ENCODE results near the gene PACS1. TPM values are rescaled to one million over a fixed set of nuclear protein-coding genes. Genes with fewer than 3 reads are reported as not detected.
A peak's percentile ranks its signal among the peaks of the same experiment; 100 is the strongest.

PACS1 gene
- total and polyA plus RNA-seq, 8 donors: 14.7 to 269 (median 51.0) TPM

DNA sequence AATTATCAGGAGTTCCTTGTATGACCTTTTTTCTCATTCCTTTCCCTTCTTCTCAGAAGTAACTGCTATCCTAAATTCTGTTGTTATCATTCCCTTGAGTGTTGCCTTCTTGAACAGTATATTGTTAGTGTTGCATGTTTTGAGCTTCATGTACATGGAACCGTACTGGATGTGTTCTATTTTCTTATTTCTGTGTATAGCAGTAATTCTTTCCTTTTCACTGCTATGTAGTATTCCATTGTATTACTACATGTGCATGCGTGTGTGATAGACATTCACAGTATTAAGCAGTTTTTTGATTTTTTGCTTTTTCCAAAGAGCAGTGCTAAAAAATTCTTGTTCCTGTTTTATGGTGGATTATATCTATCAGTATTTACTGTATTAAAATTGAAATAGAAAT lies 108.1 kb downstream of the PACS1 start:
- Histone ChIP-seq H3K27ac (no peak overlapping the region), H3K27me3 (no peaks in the 10 kb centered on the region), H3K9me3 (no peaks in the 10 kb centered on the region), H3K36me3 (peaks cover 0 to 6% (median 6%) of the 10 kb centered on the region in 4 donors), H3K4me1 (peaks cover 0 to 22% (median 10%) of the 10 kb centered on the region in 4 donors), H3K4me3 (no peak overlapping the region)
- intact Hi-C loops (cut with DNase I; ENCODE audit: low total_unique reads): no loop called here
- TF ChIP-seq POLR2A (IDR thresholded peaks at IDR 0.05): no peak
- no peak for TF ChIP-seq CTCF (IDR thresholded peaks at IDR 0.05)
- no peak for DNase-seq
- 96 to 99% (median 98%) methylated on average over 2 of the region's 2 CpGs for WGBS, 5 donors

GRCh38 chr11:66178871-66179270 lies 108.8 kb downstream of the PACS1 start:
- H3K4me3 ChIP-seq: no peak overlapping the region
- no peak overlapping the region for H3K27ac ChIP-seq
- intact Hi-C loops (cut with DNase I; ENCODE audit: low total_unique reads): no loop called here
- no peaks in the 10 kb centered on the region for H3K9me3 ChIP-seq
- DNase-seq: no peak
- H3K27me3 ChIP-seq: no peaks in the 10 kb centered on the region
- no peak for TF ChIP-seq POLR2AphosphoS5 (IDR thresholded peaks at IDR 0.05)
- TF ChIP-seq CTCF (IDR thresholded peaks at IDR 0.05): no peak
- TF ChIP-seq EP300 (IDR thresholded peaks at IDR 0.05): no peak
- TF ChIP-seq POLR2A (IDR thresholded peaks at IDR 0.05): no peak
- peaks cover 0 to under 1% (median 0%) of the 10 kb centered on the region in 4 donors for H3K36me3 ChIP-seq
- peaks cover 0 to 29% (median 13%) of the 10 kb centered on the region in 4 donors for H3K4me1 ChIP-seq

- intact Hi-C loops (cut with DNase I; ENCODE audit: low total_unique reads): no loop called here
- Histone ChIP-seq H3K4me3 (no peak overlapping the region), H3K36me3 (peaks cover 0 to 10% (median 0%) of the 10 kb centered on the region in 4 donors), H3K9me3 (no peaks in the 10 kb centered on the region), H3K27ac (no peak overlapping the region), H3K27me3 (no peaks in the 10 kb centered on the region), H3K4me1 (peaks cover 0 to 30% (median 13%) of the 10 kb centered on the region in 4 donors)
- 49 to 75% (median 61%) methylated on average over 2 of the region's 2 CpGs for WGBS, 5 donors
- TF ChIP-seq POLR2A (IDR thresholded peaks at IDR 0.05) (no peak), EP300 (IDR thresholded peaks at IDR 0.05) (no peak), CTCF (IDR thresholded peaks at IDR 0.05) (no peak), POLR2AphosphoS5 (IDR thresholded peaks at IDR 0.05) (no peak)
- peak in 1 of 2 donors; percentile 19 for DNase-seq
Observed at GRCh38 chr11:66181632-66182315, 111.7 kb downstream of the PACS1 start.

DNA sequence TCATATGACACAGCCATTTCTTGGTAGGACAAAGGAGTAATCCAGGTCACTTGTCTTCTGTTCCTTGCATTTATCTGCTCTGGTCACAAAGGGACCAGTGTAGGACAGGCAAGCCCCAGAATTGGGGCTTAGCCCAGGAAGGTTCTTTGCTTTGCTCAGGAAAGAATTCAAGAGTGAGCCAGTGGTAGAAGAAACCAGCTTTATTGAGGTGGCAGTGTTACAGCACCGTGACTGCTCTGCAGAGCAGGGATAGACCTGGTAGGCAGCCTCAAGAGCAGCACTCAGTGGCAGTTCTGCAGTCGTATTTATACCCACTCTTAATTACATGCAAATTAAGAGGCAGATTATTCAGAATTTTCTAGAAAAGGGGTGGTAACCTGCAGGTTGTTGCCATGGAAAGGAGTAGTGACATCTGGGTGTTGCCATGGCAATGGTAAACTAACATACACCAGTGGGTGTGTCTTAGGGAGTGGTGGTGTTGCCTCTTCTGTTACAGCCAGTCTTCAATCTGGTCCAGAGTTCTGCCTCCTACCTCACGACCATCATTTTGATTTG lies 113.5 kb downstream of the PACS1 start:
- WGBS, 5 donors: 50 to 69% (median 68%) methylated on average over 3 of the region's 3 CpGs
- no peak overlapping the region for H3K4me3 ChIP-seq
- peak in 1 of 2 donors; percentile 53 for DNase-seq
- TF ChIP-seq EP300 (IDR thresholded peaks at IDR 0.05) (no peak), POLR2A (IDR thresholded peaks at IDR 0.05) (no peak), POLR2AphosphoS5 (IDR thresholded peaks at IDR 0.05) (no peak), CTCF (IDR thresholded peaks at IDR 0.05) (no peak)
- peaks cover 0 to 10% (median 0%) of the 10 kb centered on the region in 4 donors for H3K36me3 ChIP-seq
- H3K27me3 ChIP-seq: no peaks in the 10 kb centered on the region
- H3K4me1 ChIP-seq: peaks cover 0 to 30% (median 14%) of the 10 kb centered on the region in 4 donors
- H3K9me3 ChIP-seq: no peaks in the 10 kb centered on the region
- intact Hi-C loops (cut with DNase I; ENCODE audit: low total_unique reads): no loop called here
- H3K27ac ChIP-seq: peak overlapping the region in 1 of 5 donors; percentile 46

All from stomach (tissue), 9 donors.